EL (cell line): Measurements from ENCODE around the gene S100A13.

ENCODE experiments used
- DNase-seq: peaks from one replicate; pipeline ENCODE4 v3.0.0-alpha.2; 2016

S100A13 gene

GRCh38 chr1:153624965-153625611 is 2.2 kb downstream of the S100A13 start:
- DNase-seq, result no peak

GRCh38 chr1:153623101-153623500 is 4.2 kb downstream of the S100A13 start:
- no peak for DNase-seq

- DNase-seq, result no peak
Observed at GRCh38 chr1:153619171-153619570, 8.1 kb downstream of the S100A13 start.

GRCh38 chr1:153617663-153618062 is 9.6 kb downstream of the S100A13 start:
- peak; percentile 85 for DNase-seq

- DNase-seq, result no peak
Observed at GRCh38 chr1:153616917-153617311, 10.4 kb downstream of the S100A13 start.

GRCh38 chr1:153616144-153616916 is 11.0 kb downstream of the S100A13 start, which contains the start of gene S100A14:
Gene S100A14 (minus strand): TSS chr1:153616325. CDS start chr1:153615858, 467 bp downstream.
- DNase-seq, result no peak

GRCh38 chr1:153615406-153615805 is 11.9 kb downstream of the S100A13 start:
- DNase-seq, result no peak

GRCh38 chr1:153614906-153615305 is 12.4 kb downstream of the S100A13 start:
- no peak for DNase-seq

GRCh38 chr1:153614189-153614900 is 13.0 kb downstream of the S100A13 start:
- no peak for DNase-seq

- DNase-seq, result no peak
Observed at GRCh38 chr1:153613406-153613805, 13.9 kb downstream of the S100A13 start.

GRCh38 chr1:153612755-153613331 is 14.5 kb downstream of the S100A13 start, which contains the start of gene S100A16:
Gene S100A16 (minus strand): TSS chr1:153613137. CDS start chr1:153608151, 4,986 bp downstream.
- DNase-seq, result peak; percentile 77

GRCh38 chr1:153612111-153612754 is 15.1 kb downstream of the S100A13 start:
- no peak for DNase-seq

GRCh38 chr1:153611356-153611755 is 15.9 kb downstream of the S100A13 start:
- no peak for DNase-seq

- peak; percentile 68 for DNase-seq
Observed at GRCh38 chr1:153610811-153611301, 16.4 kb downstream of the S100A13 start.

- peak; percentile 73 for DNase-seq
Observed at GRCh38 chr1:153610334-153610733, 17.0 kb downstream of the S100A13 start.

GRCh38 chr1:153609585-153609907 is 17.8 kb downstream of the S100A13 start:
- DNase-seq, result no peak

GRCh38 chr1:153608742-153609584 is 18.3 kb downstream of the S100A13 start:
- peak; percentile 99 for DNase-seq

- DNase-seq, result no peak
Observed at GRCh38 chr1:153608089-153608682, 19.1 kb downstream of the S100A13 start.

- no peak for DNase-seq
Observed at GRCh38 chr1:153607381-153607780, 19.9 kb downstream of the S100A13 start.

GRCh38 chr1:153606194-153606593 is 21.1 kb downstream of the S100A13 start:
- no peak for DNase-seq

GRCh38 chr1:153602749-153603148 is 24.6 kb downstream of the S100A13 start:
- no peak for DNase-seq
